HCT116 (cell line): ENCODE results near the gene METTL24. TPM values are rescaled to one million over a fixed set of nuclear protein-coding genes. Genes with fewer than 3 reads are reported as not detected.

Experiments
- ATAC-seq: fragments of 200-7000 bp; cut with Tn5 transposase; 2 replicates; pipeline ENCODE4 v1.9.1; 2020; ENCODE audit warnings: mild to moderate bottlenecking, moderate library complexity
- BruUV-seq: library from RNA; stranded (reverse); fragments of 400-500 nt; replicated peaks from 2 replicates; lab custom pipeline; 2021; lab: Mats Ljungman, UMichigan
- CTCF ChIA-PET: fragments of 300-600 bp; sonication (Branson Sonifier 250); formaldehyde crosslinking; loops from one replicate; lab custom pipeline; 2021; ENCODE audit warnings: antibody characterized with exemption; lab: Charles Lee
- POLR2A ChIA-PET: fragments of 300-600, 350-600 bp; sonication (Branson Sonifier 250); formaldehyde crosslinking; loops from one replicate; lab custom pipeline; 2021; ENCODE audit warnings: antibody characterized with exemption; lab: Charles Lee
- RAD21 ChIA-PET, 2 experiments: fragments of 300-600 bp; sonication (Branson Sonifier 250); formaldehyde crosslinking; loops; one replicate each; lab custom pipeline; 2023; ENCODE audit warnings: low total read pairs in 2 of 2; ENCODE audit not compliant: uncharacterized antibody in 2 of 2, unreplicated experiment in 2 of 2, low non-redundant PET in 1 of 2; lab: Charles Lee
- DNase-seq: peaks from one replicate; pipeline ENCODE4 v3.0.0-alpha.2; 2010; ENCODE audit warnings: low read depth, low spot score
- H2AFZ ChIP-seq: fragments of 200-600 bp; shearing (Covaris generic), sonication (generic); 2 replicates; pipeline ENCODE4 v1.6.1; 2017; ENCODE audit warnings: low read depth, mixed run types, mixed read lengths, antibody characterized with exemption, low read length; ENCODE audit not compliant: poor library complexity, severe bottlenecking
- H3K27ac ChIP-seq: 2 replicates; pipeline ENCODE4 v1.5.1; 2012; ENCODE audit warnings: low read depth, low read length
- H3K27me3 ChIP-seq: fragments of 200-600 bp; sonication (generic); 2 replicates; pipeline ENCODE4 v1.6.1; 2016; ENCODE audit warnings: mixed run types, low read length, mixed read lengths; ENCODE audit not compliant: insufficient read depth
- H3K36me3 ChIP-seq, 2 experiments: fragments of 200-500 bp in 1 of 2; fragments of 200-600 bp in 1 of 2; sonication (Bioruptor generic) in 1 of 2; sonication (generic) in 1 of 2; 2 replicates each; pipeline versions ENCODE4 v1.5.1 to v1.6.1; 2014 to 2016; ENCODE audit warnings: low read length in 2 of 2, inconsistent platforms in 1 of 2, mixed read lengths in 1 of 2, mixed run types in 1 of 2; ENCODE audit not compliant: insufficient read depth in 2 of 2, control insufficient read depth in 1 of 2
- H3K4me1 ChIP-seq, 2 experiments: fragments of 200-600 bp in 1 of 2; sonication (generic) in 1 of 2; 2 replicates each; pipeline versions ENCODE4 v1.5.1 to v1.6.1; 2012 to 2017; ENCODE audit warnings: low read length in 2 of 2, inconsistent platforms in 1 of 2, mild to moderate bottlenecking in 1 of 2, mixed read lengths in 1 of 2, mixed run types in 1 of 2, moderate library complexity in 1 of 2; ENCODE audit not compliant: insufficient read depth in 2 of 2, control insufficient read depth in 1 of 2
- H3K4me2 ChIP-seq: fragments of 200-600 bp; sonication (generic); 2 replicates; pipeline ENCODE4 v1.6.1; 2017; ENCODE audit warnings: mixed run types, low read length, mixed read lengths
- H3K4me3 ChIP-seq, 2 experiments: fragments of 200-600 bp in 1 of 2; sonication (generic) in 1 of 2; replicated peaks in 1 of 2; 2 replicates each; pipeline ENCODE4 v1.5.1; 2011 to 2016; ENCODE audit warnings: low read length in 2 of 2, control low read depth in 1 of 2, low read depth in 1 of 2, mild to moderate bottlenecking in 1 of 2, mixed read lengths in 1 of 2, mixed run types in 1 of 2
- H3K79me2 ChIP-seq: fragments of 200-600 bp; sonication (generic); 2 replicates; pipeline ENCODE4 v1.6.1; 2017; ENCODE audit warnings: mild to moderate bottlenecking, mixed run types, low read length, moderate library complexity, mixed read lengths; ENCODE audit not compliant: insufficient read depth
- H3K9ac ChIP-seq: fragments of 200-600 bp; sonication (generic); 2 replicates; pipeline ENCODE4 v1.6.1; 2016; ENCODE audit warnings: low read length, mixed read lengths
- H3K9me2 ChIP-seq: fragments of 200-600 bp; sonication (generic), shearing (Covaris generic); 2 replicates; pipeline ENCODE4 v1.6.1; 2017; ENCODE audit warnings: mixed run types, mild to moderate bottlenecking, moderate library complexity; ENCODE audit not compliant: insufficient read depth
- H3K9me3 ChIP-seq, 2 experiments: fragments of 200-500 bp in 1 of 2; fragments of 200-600 bp in 1 of 2; sonication (Bioruptor generic) in 1 of 2; sonication (generic) in 1 of 2; 2 replicates each; pipeline ENCODE4 v1.6.1; 2014 to 2017; ENCODE audit warnings: low read length in 2 of 2, mixed read lengths in 2 of 2, inconsistent platforms in 1 of 2, low read depth in 1 of 2, mild to moderate bottlenecking in 1 of 2, mixed run types in 1 of 2, moderate library complexity in 1 of 2; ENCODE audit not compliant: control insufficient read depth in 1 of 2, insufficient read depth in 1 of 2
- H4K20me1 ChIP-seq: fragments of 200-600 bp; sonication (generic), shearing (Covaris generic); 2 replicates; pipeline ENCODE4 v1.6.1; 2017; ENCODE audit warnings: mixed run types, mild to moderate bottlenecking, moderate library complexity; ENCODE audit not compliant: insufficient read depth
- CEBPB ChIP-seq: IDR thresholded peaks from 2 replicates; pipeline ENCODE4 v1.6.1; 2012; ENCODE audit warnings: low read depth
- CTCF ChIP-seq, 3 experiments: fragments of 200-600 bp in 1 of 3; sonication (generic) in 1 of 3; IDR thresholded peaks in 2 of 3; conservative IDR thresholded peaks in 1 of 3; 2 replicates each; pipeline ENCODE4 v1.5.1; 2012 to 2017; ENCODE audit warnings: low read depth in 2 of 3, low read length in 2 of 3, antibody characterized with exemption in 1 of 3, borderline replicate concordance in 1 of 3, control low read depth in 1 of 3, mild to moderate bottlenecking in 1 of 3, mixed read lengths in 1 of 3, mixed run types in 1 of 3, moderate library complexity in 1 of 3; ENCODE audit not compliant: insufficient read depth in 1 of 3
- EGR1 ChIP-seq: IDR thresholded peaks from 2 replicates; pipeline ENCODE4 v1.6.1; 2012; ENCODE audit warnings: low read depth
- EZH2phosphoT487 ChIP-seq: fragments of 200-600 bp; IDR thresholded peaks from 2 replicates; pipeline ENCODE4 v1.6.1; 2018; ENCODE audit warnings: antibody characterized with exemption, borderline replicate concordance
- FOSL1 ChIP-seq: IDR thresholded peaks from 2 replicates; pipeline ENCODE4 v1.6.1; 2012; ENCODE audit warnings: low read depth
- JUND ChIP-seq: IDR thresholded peaks from 2 replicates; pipeline ENCODE4 v1.6.1; 2012
- MAX ChIP-seq: IDR thresholded peaks from 2 replicates; pipeline ENCODE4 v1.6.1; 2012
- POLR2A ChIP-seq: IDR thresholded peaks from 2 replicates; pipeline ENCODE4 v1.7.0; 2011; ENCODE audit warnings: borderline replicate concordance; ENCODE audit not compliant: insufficient read depth, insufficient read length; ENCODE audit errors: extremely low read depth
- POLR2AphosphoS5 ChIP-seq: IDR thresholded peaks from 2 replicates; pipeline ENCODE4 v1.6.1; 2011; ENCODE audit warnings: mild to moderate bottlenecking, low read depth, low read length, moderate library complexity
- RAD21 ChIP-seq: IDR thresholded peaks from 2 replicates; pipeline ENCODE4 v1.6.1; 2012; ENCODE audit warnings: low read depth, mild to moderate bottlenecking
- REST ChIP-seq: IDR thresholded peaks from 2 replicates; pipeline ENCODE4 v1.6.1; 2012; ENCODE audit warnings: low read depth
- SIN3A ChIP-seq: IDR thresholded peaks from 2 replicates; pipeline ENCODE4 v1.6.1; 2012; ENCODE audit warnings: low read depth
- SP1 ChIP-seq: IDR thresholded peaks from 2 replicates; pipeline ENCODE4 v1.6.1; 2012; ENCODE audit warnings: low read depth
- SRF ChIP-seq: IDR thresholded peaks from 2 replicates; pipeline ENCODE4 v1.6.1; 2012; ENCODE audit warnings: low read depth
- YY1 ChIP-seq: IDR thresholded peaks from 2 replicates; pipeline ENCODE4 v1.6.1; 2011; ENCODE audit warnings: low read length, low read depth, moderate library complexity, mild to moderate bottlenecking; ENCODE audit not compliant: insufficient replicate concordance; ENCODE audit errors: extremely low read depth
- ZBTB33 ChIP-seq: IDR thresholded peaks from 2 replicates; pipeline ENCODE4 v1.6.1; 2011; ENCODE audit warnings: mild to moderate bottlenecking, low read length, moderate library complexity; ENCODE audit not compliant: insufficient replicate concordance; ENCODE audit errors: extremely low read depth
- ZFX ChIP-seq: fragments of 450-650 bp; IDR thresholded peaks from 2 replicates; pipeline ENCODE4 v1.6.1; 2017
- ZNF274 ChIP-seq: fragments of 200-500 bp; sonication (Bioruptor generic); IDR thresholded peaks from 2 replicates; pipeline ENCODE4 v1.6.1; 2014; ENCODE audit warnings: mild to moderate bottlenecking, low read depth, low read length, inconsistent platforms
- intact Hi-C: fragments of 100-400 bp; cut with micrococcal nuclease; formaldehyde crosslinking; loops from 2 replicates; pipeline ENCODE4 v1.10.0; 2022
- total RNA-seq: library from RNA; stranded (reverse); gene quantifications from one replicate; pipeline ENCODE4 v1.2.1, GENCODE V29; 2021; ENCODE audit not compliant: unreplicated experiment

The METTL24 gene
- total RNA-seq, 1 experiment from 2014 or later: not detected

GRCh38 chr6:110366975-110367374, 8.8 kb upstream of the METTL24 start:
- CTCF ChIA-PET: interaction anchor here (1.2 kb wide), 1 partner anchor 25 kb away, joined by 3 read pairs; no protein-coding TSS in a partner anchor
- Histone ChIP-seq H3K27me3 (peaks cover 68% of the 10 kb centered on the region), H3K27ac (no peak overlapping the region)

More at GRCh38 chr6:110366975-110367374, 8.8 kb upstream of the METTL24 start:
- Histone ChIP-seq H3K79me2 (no peaks in the 10 kb centered on the region), H4K20me1 (no peaks in the 10 kb centered on the region), H3K4me1 (no peaks in the 10 kb centered on the region), H3K4me2 (no peak overlapping the region), H2AFZ (no peak overlapping the region), H3K9me2 (no peaks in the 10 kb centered on the region), H3K36me3 (no peaks in the 10 kb centered on the region), H3K4me3 (no peak overlapping the region), H3K9me3 (no peaks in the 10 kb centered on the region), H3K9ac (no peak overlapping the region)
- POLR2A ChIA-PET: no interaction called here
- ATAC-seq (no peak), DNase-seq (no peak)
- RAD21 ChIA-PET: no interaction called here
- intact Hi-C loops: no loop called here
- TF ChIP-seq CEBPB (no peak), MAX (no peak), CTCF (IDR thresholded peaks at IDR 0.05 in 2 of 3, conservative IDR thresholded peaks at IDR 0.05 in 1 of 3; ENCODE audit: borderline replicate concordance in 1 of 3, insufficient read depth in 1 of 3, low read depth in 2 of 3, low read length in 2 of 3) (no peak), YY1 (no peak), POLR2AphosphoS5 (no peak), ZBTB33 (no peak), JUND (no peak), EGR1 (no peak), ZFX (no peak), EZH2phosphoT487 (no peak), ZNF274 (no peak), SIN3A (no peak), SP1 (no peak), FOSL1 (no peak), REST (no peak), SRF (no peak), POLR2A (no peak), RAD21 (no peak)
- BruUV-seq: no TSS peak
